ENCODE measurements around the gene KCNK2.
"Not testable (repeated sequence)": the region's sequence is repeated elsewhere in the genome, so short reads cannot be mapped to it uniquely, and the experiment has no call there.

KCNK2 gene

DNA sequence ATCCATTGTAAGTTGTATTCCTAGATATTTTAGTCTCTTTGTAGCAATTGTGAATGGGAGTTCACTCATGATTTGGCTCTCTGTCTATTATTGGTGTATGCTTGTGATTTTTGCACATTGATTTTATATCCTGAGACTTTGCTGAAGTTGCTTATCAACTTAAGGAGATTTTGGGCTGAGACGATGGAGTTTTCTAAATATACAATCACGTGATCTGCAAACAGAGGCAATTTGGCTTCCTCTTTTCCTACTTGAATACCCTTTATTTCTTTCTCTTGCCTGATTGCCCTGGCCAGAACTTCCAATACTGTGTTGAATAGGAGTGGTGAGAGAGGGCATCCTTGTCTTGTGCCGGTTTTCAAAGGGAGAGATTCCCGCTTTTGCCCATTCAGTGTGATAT, 80.6 kb downstream of the KCNK2 start:
- DNase-seq = not testable (repeated sequence)

DNA sequence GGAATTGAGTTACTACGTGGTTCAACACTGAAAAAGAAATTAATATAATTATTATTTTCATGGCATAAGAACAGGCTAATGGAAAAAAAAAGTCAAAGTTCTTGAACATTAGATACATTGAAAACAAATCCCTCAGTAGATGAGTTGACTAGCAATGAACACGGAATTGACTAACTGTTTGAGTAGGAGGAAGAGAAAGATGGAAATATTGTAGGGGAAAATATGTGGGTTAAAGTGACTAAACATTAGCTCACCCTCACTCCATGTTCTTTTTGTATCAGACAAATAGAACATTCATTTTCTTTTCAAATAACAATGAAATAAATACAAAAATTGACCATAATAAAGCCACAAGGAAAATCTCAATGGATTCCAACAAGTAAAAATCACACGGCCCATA, 84.3 kb downstream of the KCNK2 start:
- DNase-seq = no peak

DNA sequence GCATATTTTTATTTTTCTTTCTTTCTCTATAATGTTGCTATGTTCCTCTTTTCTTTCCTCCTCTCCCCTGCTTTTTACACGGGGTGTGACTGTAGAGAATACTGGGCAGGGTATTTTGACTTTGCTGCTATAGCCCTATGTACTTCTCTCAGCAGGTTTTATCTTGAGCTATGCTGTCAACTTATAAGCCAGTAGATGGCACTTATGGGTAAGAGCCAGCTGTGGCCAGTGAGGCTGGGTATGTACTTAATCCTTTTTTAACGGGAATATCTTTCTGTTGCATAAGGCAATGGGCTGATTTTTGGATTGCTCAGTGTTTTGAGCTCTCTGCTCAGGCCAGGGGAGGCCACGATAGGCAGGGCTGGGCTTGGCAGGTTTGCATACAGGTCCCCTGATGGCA, 99.0 kb downstream of the KCNK2 start:
- DNase-seq = no peak

DNA sequence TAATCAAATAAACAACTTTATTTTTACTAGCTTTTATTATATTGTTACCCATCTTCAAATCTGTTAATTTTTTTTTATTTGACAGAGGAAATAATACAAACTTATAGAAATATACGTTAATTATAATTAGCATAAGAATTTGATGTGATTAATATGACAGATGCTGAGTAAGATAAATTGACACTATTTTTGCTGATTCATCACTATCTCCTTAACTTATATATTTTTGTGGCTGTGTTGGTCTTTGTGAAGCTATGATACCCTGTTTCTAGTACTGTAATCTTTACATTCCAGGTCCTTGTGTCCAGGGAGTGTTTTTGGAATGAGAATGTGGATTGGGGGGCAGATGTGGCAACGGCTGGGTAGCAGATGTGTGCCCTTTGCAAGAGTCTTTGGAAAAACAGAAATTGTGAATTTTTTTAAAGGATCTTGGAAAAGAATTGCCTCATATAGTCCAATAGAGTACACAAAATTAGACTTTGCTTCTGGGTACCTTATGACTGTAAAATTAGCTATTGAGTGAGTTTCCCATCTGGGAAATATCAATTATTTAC, 102.6 kb downstream of the KCNK2 start:
- no peak for DNase-seq

DNA sequence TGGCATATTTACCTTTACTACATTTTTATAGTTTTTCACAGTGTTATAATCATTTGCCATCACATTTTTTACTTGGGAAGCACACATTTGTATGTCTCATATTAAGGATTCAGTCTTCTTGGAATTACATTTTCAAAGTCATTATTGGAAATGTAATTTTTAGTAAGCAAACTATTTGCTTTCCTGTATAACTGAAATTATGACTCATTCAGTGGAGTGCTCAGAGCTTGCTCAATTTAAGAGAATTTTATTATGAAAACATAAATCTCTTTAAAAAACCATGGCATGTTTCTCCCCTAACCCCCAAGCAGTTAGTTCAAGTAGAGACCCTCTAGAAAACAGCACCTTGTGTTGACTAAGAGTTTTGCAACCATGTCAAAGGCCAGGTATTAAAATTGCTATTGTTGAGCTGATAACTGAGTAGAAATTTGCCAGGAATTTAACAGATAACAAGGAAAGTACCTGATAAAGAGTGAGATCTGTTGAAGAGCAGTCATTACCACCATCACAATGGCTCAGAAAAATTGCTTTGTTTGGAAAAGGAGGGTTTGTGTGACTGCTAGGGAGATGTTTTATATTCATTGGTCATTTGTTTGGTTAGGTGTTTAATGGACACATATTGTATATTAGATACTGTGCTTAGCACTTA, 105.9 kb downstream of the KCNK2 start:
- DNase-seq = no peak

DNA sequence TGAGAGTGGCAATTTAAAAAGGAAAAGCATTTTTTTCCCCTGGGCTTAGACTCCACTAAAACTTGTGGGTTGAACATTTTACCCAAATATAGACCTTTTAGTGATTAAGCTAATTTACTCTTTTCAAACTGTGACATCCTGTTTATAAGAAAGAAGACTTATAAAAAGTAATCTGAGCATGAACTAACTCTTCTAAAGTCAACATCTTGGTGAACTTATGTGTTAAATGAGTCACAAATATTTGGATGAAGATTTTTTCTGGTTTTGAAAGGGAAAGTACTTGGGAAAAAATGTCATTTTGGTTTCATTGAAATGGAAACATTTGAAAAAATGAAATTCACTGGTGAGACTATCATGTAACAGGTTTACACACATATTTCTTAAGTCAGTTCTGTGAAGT, 109.8 kb downstream of the KCNK2 start:
- no peak for DNase-seq

DNA sequence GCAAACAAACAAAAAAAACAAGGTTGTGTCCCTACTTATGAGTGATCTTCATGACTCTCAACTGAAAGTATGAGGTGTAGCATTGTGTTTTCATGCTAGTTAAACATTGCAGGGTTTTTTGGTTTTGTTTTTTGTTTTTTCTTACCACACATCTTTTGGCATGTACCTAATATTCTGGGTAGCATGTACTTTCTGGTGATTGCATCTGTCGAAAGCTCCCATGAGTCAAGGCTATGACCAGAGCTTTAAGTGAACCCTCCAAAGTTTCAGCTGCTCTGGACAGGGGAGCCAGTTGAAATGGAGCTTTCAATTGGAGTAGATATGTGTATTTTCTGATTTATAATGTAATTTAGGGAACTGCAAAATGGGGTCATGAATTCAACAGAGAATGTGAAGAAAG, 115.5 kb downstream of the KCNK2 start:
- no peak for DNase-seq

DNA sequence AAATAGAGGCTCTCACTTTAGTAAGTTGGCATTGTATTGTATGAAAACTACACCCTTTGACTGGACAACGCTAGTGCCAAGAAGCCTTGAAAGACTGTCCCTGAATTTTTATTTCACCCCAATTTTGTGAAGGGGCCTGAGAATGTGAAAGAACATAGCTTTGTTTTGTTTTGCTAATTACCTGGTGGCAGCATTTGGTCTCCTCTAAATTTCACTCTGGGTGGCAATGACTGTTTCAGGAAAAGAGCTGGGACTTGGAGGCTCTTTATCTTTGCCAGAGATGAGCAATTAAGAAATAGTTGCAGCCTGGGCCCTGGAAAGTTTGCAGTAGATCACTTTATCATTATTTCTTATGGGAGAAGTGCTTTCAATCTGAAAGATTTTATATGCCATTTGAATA, 117.6 kb downstream of the KCNK2 start:
- no peak for DNase-seq

DNA sequence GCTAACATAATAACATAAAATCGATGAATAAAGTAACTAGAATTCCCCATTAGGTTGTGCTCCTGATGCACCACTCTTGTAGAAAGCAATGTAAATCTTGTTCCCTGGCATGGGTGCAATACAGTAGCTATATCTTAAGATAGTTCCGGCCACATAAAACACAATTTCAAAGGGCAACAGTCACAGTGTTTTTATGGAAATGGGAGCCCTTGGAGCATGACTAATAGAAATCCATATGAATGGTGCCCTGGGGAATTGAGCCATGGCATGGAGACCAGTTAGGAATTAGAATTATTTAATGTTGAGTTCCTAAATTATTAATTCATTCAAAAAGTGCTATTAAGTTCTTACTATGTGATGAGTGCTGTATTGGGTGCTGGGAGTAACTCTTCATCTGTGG, 118.7 kb downstream of the KCNK2 start:
- no peak for DNase-seq

DNA sequence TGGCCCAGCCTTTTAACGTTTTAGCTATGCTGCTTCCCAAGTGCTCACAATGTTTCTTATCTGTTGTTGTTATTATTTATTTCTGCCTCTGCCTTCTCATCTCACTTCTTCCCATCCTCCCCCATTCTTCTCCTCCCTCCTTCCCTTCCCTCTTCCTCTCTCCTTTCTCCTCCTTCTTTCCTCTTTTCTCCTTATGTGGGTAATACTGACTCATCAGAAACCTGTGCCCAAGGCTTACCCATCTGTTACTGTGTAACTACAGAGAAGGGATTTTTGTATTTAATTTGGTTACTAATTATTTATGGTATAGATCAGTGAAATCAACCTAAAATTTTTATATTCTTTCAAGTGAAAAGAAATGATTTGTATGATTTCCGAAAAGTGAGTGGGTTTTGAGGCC, 120.3 kb downstream of the KCNK2 start:
- no peak for DNase-seq

DNA sequence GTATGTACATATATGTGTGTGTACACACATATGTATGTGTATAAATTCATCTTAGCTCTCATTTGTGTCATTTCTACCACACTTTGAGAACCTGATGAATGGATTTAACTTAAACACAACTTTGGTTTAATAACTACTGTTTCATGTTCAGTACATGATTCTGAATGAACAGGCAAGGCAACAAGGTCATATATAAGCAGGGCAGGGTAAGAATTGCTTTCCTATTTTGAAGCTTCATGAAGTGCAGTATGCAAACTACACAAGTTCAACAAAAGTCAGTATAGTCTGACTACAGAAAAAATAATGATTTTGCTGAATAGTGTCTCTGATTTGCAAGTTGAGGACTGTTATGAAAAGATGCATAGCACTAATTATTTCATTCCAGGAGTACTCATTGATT, 127.6 kb downstream of the KCNK2 start:
- DNase-seq = no peak

DNA sequence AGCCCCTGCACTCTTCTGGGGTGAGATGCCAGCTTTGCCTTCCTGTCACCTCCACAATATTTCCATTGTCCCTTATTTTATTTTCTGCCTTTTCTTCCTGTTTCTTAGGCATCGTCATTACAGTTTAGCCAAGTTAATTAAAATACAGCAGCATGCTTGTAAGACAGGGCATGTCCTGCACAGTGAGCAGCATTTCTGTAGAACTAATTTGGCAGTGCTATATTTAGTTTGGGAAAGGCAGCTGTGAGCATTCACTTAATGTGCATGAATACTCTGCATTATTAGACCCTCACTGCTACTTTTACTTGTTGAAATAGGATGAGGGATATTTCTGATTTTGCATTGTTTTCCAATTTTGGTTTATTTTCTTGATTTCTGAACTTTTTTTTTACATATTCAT, 133.3 kb downstream of the KCNK2 start:
- DNase-seq = no peak

DNA sequence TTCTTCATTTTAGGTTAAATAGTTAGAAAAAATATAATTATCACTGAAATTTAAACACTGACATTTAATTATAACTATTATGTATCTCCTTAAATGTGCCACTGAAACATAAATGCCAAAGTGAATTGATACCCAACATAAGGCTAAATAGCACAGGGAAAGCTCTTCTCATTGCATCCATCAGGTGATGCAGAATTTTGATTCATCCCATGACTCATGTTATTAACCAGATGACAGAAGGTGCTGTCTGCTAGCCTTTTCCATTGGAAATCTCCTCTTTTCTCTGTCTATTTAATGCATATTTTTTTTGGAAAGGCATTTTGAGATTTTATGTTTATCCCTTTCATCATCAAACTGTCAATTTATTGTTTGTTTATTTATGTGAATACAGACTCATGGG, 136.8 kb downstream of the KCNK2 start:
- DNase-seq = no peak

DNA sequence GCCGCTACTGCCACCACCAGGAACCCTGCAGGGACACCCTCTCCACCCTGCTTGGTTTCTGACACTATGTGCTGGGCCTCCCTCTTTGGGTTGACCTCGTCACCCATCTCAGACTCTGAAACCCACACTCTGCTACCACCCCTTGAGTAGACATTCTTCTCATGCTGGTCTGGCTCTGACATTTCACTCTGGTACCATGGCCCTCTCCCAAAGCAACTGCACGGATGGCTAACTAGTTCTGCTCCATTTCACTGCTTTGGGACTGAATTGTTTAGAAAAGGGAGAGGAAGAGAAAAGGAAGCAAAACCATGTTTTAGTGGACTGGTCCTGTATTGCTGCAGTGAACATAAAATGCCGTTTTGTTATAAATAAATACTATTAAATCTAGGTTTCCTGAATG, 137.8 kb downstream of the KCNK2 start:
- DNase-seq = no peak

DNA sequence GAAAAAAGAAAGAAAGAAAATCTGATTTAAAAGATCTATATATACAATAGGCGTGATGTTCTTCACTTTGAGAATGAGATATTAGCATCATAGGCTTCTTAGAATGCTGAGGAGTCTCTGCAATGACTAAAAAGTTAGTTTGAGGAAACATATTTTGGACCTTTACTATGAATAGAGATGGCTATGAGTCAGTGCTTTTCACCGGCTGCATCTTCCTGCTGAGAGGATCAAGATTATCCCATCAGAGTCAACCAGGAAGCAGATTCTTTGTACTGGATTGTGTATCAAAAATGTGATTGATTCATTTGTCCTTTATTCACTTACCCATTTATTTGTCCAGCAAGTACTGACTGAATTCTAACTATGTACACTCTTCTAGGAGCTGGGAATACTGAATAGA, 144.2 kb downstream of the KCNK2 start:
- no peak for DNase-seq

DNA sequence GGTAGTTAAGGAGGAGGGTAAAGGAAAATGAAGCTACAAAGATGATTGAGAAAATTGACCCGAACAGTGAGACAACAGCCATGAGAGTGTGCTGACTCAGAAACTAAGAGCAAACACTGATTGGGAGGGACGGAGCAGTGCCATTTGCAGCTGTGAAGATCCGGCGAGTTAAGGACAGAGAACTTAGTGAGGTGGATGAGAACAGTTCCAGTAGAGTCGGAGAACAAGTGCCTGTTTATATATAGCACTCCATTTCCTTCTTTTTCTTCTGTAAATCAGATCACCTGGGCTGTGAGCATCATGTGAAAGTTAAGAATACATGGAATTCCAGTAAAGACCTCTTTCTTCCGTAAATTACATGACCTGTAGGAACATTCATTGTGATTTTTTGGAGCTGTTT, 145.7 kb downstream of the KCNK2 start:
- no peak for DNase-seq

DNA sequence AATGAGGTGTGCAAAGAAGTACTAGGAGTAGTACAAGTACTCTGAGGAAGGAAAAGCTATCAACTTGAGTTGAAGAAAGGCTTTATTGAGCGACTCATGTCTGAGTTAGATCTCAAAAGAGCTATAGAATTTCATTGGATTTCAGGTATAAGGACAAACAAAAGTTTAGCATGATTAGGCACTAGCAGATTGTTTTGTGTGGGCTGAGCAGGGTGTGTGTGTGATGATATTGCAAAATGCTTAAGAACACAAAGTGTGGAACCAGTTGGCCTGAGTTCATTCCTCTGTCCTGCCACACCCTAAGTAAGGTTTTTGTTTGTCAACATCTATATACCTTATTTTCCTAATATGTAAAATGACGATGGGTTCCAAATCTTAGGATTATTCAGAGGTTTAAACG, 158.9 kb downstream of the KCNK2 start:
- no peak for DNase-seq

DNA sequence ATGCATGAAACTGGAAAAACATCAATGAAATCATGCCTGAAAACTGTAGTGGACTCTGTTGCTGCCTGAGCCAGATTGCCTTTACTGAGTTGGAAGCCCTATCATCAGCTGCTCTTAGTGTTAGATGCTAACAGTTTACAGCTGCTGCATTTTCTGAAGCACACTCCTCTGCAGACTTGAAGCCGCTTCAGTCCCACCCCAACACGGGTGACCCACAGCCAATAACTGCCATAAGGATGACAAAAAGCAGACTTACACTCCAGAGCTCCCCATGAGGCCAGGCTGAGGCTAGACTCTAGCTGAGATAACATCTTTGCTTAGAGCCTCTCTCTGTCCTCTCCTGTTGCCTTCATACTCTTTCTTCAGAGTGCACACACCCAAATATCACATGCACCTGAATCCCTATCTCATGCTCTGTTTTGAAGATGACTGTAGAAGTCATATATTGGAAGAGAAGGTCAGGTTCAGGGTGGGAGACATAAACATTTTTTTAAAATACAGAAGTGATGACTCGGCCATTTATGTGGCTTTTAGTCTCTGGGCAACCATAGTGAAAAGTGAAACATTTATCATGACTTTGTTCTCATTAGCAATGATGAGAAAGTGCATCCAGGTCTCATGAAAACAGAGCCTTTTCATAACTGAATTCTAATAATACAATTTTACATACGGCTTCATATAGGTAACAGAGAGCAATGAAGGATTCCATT, 161.0 kb downstream of the KCNK2 start:
- no peak for DNase-seq

DNA sequence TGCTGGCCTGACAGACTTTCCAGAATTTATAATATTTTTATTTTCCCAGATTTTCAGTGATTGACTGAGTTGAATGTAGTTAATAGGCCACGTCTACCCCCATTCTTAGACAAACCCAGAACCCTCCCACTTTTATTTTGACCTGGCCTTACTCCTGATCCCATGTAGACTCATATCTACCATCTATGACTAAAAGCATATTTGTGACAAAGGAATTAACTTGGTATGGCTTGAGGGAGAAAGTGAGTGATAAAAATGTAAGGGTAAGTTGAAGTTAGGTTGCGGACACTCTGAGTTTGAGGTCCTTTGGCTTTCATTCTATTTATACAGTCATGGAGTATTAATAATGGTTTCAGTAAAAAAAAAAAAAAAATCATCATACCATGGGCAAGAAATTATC, 168.4 kb downstream of the KCNK2 start:
- DNase-seq = no peak

DNA sequence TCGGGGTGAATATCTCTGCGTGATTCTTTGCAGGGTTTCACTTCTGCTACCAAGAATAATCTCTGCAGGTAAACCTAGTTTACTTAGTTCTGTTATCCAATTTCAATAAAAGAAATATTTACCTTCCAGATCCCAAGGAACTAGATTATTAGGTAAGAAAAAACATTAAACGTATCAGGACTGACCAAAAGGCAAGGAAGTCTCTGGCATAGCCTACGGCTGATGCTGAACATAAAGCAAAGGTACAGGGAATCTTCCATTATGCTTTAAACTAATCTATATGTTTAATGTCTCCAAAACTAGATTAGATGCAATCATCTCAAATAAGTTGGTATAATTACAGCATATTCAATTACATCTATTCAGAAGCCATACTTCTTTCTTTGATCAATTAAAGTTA, 168.9 kb downstream of the KCNK2 start:
- DNase-seq = no peak

DNA sequence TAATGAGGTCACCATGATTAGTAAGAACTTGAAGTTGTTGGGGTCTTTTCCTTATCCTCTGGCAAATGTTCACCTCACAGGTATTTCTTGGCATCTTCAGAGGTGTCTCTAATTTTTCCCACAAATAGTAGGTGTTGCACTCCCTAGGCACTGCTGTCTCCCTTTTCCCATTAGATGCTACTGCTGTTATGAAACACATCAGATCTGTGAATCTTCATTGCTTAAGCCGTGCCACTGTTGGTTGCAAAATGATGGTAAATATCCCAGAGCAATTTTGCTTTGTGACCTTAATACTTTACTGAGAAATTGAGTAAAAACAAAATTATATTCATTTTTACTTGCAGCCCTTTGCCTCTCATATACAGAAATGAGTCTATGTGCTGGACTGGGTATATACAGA, 169.6 kb downstream of the KCNK2 start:
- DNase-seq = no peak

DNA sequence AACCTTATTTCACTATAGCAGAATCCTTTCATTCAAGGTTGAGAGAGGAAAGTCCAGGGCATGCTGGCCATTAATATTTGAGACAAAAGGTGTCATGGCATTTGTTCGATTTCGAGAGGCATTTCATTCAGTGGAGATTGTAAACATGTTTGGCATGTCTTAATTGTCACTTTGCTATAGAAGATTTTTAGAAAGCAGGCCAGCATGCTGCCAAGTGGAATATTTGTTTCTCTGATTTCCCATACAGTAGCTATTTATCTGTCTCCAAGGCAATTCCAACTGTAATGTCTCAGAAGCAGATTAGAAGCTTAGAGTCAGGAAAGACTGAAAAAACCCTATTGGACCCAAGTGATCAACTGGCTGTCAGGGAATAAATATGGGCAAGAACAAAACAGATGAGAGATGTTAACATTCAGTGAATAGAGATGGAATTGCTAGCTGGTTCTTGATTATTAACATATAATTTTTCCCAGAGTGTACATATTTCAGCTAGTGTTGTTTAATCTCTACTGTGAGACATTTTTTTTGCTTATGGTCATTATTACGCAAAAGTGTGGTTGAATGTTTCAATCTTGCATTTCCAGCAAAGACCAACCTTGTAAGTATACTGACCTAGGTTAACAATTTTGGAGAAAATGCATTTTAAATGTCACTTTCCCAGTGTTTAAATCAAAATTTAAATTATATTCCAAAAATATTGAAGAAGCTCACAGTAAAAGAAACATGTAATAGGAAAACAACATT, 174.6 kb downstream of the KCNK2 start:
- no peak for DNase-seq

DNA sequence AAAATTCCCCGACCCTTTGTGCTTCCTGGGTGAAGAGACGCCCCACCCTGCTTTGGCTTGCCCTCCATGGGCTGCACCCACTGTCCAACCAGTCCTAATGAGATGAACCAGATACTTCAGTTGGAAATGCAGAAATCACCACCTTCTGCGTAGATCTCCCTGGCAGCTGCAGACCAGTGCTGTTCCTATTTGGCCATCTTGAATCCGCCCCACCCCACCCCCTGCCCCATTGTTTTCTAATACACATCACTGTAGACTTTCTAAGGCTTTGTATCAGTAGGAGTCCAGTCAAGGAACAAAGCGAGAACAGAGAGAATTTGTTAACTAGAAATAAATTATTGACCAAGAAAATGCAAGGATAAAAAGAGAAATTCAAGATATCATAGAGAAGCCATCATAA, 178.2 kb downstream of the KCNK2 start:
- DNase-seq = no peak

DNA sequence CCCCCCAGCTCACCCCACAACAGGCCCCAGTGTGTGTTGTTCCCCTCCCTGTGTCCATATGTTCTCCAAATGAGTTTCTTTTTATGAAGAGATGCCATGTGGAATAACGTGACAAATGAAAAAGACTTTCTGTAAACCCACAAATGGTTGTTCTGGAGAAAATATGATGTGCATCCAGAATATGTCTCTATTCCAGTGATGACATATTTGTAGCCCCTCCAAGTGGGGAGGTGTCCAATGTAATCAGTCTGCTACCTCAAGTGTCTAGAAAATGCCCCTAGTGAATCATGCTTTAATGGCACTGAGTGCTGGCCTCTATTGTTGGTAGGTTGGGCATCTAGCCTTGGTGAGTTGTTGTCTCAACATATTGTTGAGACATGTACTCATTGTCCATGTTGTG, 179.6 kb downstream of the KCNK2 start:
- DNase-seq = no peak
